ENCODE measurements around the gene SCYGR1.
A peak's percentile ranks its signal among the peaks of the same experiment; 100 is the strongest.

The SCYGR1 gene

DNA sequence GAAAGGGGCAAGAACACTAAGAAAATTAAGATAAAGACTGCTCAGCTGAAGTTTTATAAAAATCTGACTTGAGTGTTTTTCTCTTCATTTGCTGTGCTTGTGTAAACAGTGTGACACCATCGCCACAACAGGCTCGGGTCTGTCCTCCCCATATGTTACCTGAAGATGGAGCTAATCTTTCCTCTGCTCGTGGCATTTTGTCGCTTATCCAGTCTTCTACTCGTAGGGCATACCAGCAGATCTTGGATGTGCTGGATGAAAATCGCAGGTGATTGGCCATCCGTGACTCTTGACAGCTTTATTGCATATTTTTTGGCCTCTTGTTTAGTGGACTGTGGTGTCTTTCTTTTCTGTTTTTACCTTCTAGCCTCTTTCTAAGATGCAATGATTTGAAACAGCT is 40.6 kb downstream of the SCYGR1 start:
- H3K27ac ChIP-seq = no peak overlapping the region
- TF ChIP-seq, protein P1, sequence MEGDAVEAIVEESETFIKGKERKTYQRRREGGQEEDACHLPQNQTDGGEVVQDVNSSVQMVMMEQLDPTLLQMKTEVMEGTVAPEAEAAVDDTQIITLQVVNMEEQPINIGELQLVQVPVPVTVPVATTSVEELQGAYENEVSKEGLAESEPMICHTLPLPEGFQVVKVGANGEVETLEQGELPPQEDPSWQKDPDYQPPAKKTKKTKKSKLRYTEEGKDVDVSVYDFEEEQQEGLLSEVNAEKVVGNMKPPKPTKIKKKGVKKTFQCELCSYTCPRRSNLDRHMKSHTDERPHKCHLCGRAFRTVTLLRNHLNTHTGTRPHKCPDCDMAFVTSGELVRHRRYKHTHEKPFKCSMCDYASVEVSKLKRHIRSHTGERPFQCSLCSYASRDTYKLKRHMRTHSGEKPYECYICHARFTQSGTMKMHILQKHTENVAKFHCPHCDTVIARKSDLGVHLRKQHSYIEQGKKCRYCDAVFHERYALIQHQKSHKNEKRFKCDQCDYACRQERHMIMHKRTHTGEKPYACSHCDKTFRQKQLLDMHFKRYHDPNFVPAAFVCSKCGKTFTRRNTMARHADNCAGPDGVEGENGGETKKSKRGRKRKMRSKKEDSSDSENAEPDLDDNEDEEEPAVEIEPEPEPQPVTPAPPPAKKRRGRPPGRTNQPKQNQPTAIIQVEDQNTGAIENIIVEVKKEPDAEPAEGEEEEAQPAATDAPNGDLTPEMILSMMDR (conservative IDR thresholded peaks at IDR 0.05) = peak; percentile 16

DNA sequence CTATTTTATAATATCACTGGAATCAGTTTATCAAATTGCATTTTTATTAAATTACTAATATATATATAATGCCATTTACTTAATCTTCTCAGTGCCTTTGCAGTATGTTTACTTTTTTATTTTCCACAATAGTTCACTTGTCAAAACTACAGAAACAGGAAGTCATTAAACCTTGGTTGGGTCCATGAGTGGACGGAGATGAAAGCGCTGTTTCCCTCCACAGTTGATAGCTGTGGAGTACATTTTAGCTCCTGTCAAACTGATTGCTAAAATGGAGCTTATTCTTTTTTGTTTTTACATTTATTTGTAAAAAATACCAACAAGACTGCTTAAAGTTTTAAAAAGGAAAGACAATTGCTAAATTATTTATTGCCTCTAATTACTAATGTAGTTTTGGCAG is 43.5 kb downstream of the SCYGR1 start:
- TF ChIP-seq, protein P1 (conservative IDR thresholded peaks at IDR 0.05) = no peak
- no peak overlapping the region for H3K27ac ChIP-seq

DNA sequence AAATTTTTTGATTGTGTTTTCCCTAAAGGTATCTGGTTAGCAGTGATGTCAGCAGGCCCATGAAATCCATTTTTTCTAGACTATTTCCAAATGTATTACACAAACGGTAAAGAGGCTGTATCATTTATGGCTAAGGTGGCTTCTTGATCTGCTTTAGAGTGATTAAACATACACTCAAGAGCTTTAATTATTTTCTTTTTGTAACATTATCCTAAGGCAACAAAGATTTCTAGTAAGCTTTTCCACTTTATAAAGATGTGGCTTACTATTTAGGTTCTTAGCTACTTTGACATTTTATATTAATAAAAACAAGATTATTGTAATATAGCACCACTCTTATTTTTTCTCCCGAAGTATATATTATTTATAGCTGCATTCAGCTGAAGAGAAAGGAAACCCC is 46.2 kb downstream of the SCYGR1 start:
- H3K27ac ChIP-seq = no peak overlapping the region
- TF ChIP-seq, protein P1 (conservative IDR thresholded peaks at IDR 0.05) = no peak

DNA sequence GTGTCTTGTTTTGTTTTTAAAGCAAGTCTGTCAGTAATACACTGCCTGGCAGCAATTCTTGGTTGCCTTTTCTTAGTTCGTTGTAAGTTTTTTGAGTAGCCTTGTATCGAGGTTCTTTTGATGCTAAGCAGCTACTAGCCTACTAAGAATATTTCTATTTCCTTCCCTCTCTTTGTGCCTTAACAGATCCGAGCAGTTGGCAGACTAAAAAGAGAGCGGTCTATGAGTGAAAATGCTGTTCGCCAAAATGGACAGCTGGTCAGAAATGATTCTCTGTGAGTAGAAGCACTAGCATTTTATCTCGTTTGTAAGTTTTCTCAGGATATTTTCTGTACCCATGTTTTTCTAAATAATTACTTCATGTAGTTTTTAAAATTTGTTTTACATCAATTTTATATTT is 47.6 kb downstream of the SCYGR1 start:
- TF ChIP-seq, protein P1 (conservative IDR thresholded peaks at IDR 0.05) = no peak
- no peak overlapping the region for H3K27ac ChIP-seq

DNA sequence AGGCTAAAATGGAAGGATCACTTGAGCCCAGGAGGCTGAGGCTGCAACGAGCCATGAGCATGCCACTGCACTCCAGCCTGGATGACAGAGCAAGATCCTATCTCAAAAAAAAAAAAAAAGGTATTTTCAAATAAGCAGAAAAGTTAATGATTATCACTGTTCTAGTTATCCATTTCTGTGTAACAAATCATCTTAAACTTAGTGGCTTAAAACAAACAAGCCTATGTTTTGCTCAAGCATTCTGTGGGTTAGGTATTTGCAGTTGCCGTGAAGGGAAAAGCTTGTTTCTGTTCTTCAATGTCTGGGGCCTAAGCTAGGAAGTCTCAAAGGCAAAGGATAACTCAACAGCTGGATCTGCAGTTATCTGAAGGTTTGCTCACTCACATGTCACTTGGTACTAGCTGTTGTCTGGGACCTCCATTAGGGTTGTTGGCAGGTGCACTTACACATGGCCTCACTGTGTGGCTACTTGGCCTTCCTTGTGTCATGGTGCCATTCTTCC is 48.6 kb downstream of the SCYGR1 start:
- TF ChIP-seq, protein P1 (conservative IDR thresholded peaks at IDR 0.05) = no peak
- no peak overlapping the region for H3K27ac ChIP-seq

All from VCaP (cell line).